SK-N-SH treated with all-trans-retinoic acid at 6 μM for 48 hours (cell line): ENCODE results near the gene FANCE.

Source experiments
- PATZ1 ChIP-seq: fragments of 250-450 bp; sonication (Bioruptor Pico); IDR thresholded peaks from 2 replicates; pipeline ENCODE4 v1.8.0; 2020; ENCODE audit warnings: mild to moderate bottlenecking, moderate library complexity, borderline replicate concordance
- RARB ChIP-seq: fragments of 250-450 bp; sonication (Bioruptor Pico); IDR thresholded peaks from 2 replicates; pipeline ENCODE4 v1.8.0; 2021; ENCODE audit warnings: mild to moderate bottlenecking, moderate library complexity

GRCh38 chr6:35478259-35478658 is 26.1 kb downstream of the FANCE start:
- no peak for TF ChIP-seq PATZ1
- TF ChIP-seq RARB, result no peak
